Lower leg skin (tissue), 4 donors: ENCODE data around the gene NTRK2. TPM values are rescaled to one million over a fixed set of nuclear protein-coding genes. Genes with fewer than 3 reads are reported as not detected.

Experiments used
- DNase-seq, 2 donors: peaks; one replicate each; pipeline ENCODE4 v3.0.0-alpha.2; 2019; ENCODE audit warnings: low spot score in 2 of 2
- H3K4me3 ChIP-seq: fragments of 200-600 bp; sonication (generic); 2 replicates; pipeline ENCODE4 v1.5.1; 2017; ENCODE audit warnings: mild to moderate bottlenecking, low read depth; ENCODE audit not compliant: poor library complexity, severe bottlenecking
- POLR2A ChIP-seq, 2 donors: fragments of 450-650 bp; IDR thresholded peaks; one replicate each; pipeline ENCODE4 v1.6.1; 2016 to 2017; ENCODE audit warnings: antibody characterized with exemption in 2 of 2, mild to moderate bottlenecking in 1 of 2, moderate library complexity in 1 of 2
- WGBS, 2 donors: methylation state at CpG; one replicate each; pipeline ENCODE4 v1.1.5; 2018; 5-methylcytosine and 5-hydroxymethylcytosine counted together
- intact Hi-C: fragments of 100-400 bp; cut with DNase I; formaldehyde crosslinking; loops from one replicate; pipeline ENCODE4 v1.15.0; 2023; ENCODE audit warnings: low total_unique reads
- total RNA-seq, 4 donors: library from RNA; depleted of rRNA; stranded (reverse); fragments of >200 nt; gene quantifications; one replicate each; pipeline ENCODE4 v1.1.0, GENCODE V29; 2016
- TF ChIP-seq, protein P1 (sequence below), 3 donors: fragments of 450-650 bp; IDR thresholded peaks; one replicate each; pipeline ENCODE4 v1.5.1; 2016; ENCODE audit warnings: antibody characterized with exemption in 3 of 3, mild to moderate bottlenecking in 3 of 3, moderate library complexity in 2 of 3

The NTRK2 gene
- total RNA-seq, 4 donors from 2014 or later = 6.2 to 16.3 (median 10.3) TPM

DNA sequence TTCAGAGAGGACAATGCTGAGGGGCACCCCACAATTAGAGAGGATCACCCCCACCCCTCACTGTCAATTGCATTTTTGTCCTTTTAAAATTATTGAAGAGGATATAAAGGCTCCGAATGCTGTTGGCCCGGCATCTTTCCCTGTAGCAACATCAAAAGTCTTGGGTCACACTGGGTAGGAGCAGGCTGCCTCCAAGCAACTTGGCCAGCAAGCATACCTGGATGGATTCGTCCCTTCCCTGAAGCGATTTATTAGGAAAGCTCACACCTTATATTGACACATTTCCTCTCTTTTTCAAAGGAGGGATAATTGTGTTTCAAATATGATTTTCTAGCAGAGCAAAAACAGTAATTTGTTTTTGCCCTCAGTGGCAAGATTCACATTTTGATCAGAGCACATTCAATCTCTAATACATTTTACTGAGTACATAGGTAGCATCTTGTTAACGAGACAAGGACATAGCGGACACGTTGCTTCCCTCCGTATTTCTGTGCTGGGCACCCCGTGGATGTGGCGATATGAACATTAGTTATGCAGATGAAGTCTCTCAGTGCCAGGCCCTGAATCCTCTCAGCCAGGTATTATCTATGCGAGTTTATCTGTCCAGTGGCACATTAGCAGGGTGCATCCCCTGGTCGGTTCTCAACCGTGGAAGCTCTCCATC, 321.5 kb downstream of the NTRK2 start:
- DNase-seq = no peak
- no peak overlapping the region for H3K4me3 ChIP-seq
- no peak for TF ChIP-seq POLR2A (IDR thresholded peaks at IDR 0.05)
- 76 to 85% methylated on average over 13 of the region's 13 CpGs for WGBS, 2 donors
- intact Hi-C loops = no loop called here

DNA sequence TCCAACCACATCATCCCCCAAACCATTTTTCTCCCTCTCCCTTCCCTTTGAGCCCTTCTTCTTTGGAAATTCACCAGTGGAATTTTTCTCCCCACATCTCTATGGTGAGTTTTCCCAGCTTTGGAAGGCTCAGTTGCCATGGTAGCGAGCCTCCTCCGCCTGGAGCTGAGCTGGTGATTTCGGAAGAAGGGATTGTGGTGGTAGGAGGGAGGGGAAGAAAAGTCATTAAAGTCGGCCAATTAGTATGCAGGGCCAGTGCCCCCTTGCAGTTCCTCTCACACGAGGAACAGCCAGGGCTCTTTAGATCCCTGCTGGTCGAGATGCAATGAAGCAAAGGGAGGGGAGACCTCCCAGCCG, 322.0 kb downstream of the NTRK2 start:
- no peak for TF ChIP-seq POLR2A (IDR thresholded peaks at IDR 0.05)
- TF ChIP-seq, protein P1, sequence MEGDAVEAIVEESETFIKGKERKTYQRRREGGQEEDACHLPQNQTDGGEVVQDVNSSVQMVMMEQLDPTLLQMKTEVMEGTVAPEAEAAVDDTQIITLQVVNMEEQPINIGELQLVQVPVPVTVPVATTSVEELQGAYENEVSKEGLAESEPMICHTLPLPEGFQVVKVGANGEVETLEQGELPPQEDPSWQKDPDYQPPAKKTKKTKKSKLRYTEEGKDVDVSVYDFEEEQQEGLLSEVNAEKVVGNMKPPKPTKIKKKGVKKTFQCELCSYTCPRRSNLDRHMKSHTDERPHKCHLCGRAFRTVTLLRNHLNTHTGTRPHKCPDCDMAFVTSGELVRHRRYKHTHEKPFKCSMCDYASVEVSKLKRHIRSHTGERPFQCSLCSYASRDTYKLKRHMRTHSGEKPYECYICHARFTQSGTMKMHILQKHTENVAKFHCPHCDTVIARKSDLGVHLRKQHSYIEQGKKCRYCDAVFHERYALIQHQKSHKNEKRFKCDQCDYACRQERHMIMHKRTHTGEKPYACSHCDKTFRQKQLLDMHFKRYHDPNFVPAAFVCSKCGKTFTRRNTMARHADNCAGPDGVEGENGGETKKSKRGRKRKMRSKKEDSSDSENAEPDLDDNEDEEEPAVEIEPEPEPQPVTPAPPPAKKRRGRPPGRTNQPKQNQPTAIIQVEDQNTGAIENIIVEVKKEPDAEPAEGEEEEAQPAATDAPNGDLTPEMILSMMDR (IDR thresholded peaks at IDR 0.05) = no peak
- intact Hi-C loops = no loop called here
- DNase-seq = no peak
- H3K4me3 ChIP-seq = no peak overlapping the region
- 83 to 86% methylated on average over 7 of the region's 7 CpGs for WGBS, 2 donors

DNA sequence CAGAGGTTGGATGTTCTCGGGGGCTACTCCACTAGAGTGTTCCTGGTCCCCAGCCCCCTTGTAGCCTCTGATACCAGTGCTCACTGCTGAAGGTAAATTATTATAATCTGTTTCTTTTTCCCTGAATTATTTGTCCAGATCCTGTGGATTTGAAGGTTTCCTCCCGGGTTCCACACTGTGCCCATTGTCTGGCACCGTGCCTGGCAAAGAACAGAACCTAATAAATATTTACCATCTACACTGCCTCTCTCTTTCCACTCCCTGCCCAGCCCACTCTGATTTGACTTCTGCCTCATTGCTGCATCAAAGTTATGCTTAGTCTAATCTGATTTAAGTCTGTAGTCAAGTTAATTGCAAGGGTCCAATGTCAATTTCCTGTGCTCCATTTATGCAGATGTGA, 322.9 kb downstream of the NTRK2 start:
- no peak for TF ChIP-seq POLR2A (IDR thresholded peaks at IDR 0.05)
- TF ChIP-seq, protein P1 (IDR thresholded peaks at IDR 0.05) = no peak
- WGBS, 2 donors = 83 to 88% methylated on average over 3 of the region's 3 CpGs
- no peak for DNase-seq
- no peak overlapping the region for H3K4me3 ChIP-seq
- intact Hi-C loops = no loop called here

DNA sequence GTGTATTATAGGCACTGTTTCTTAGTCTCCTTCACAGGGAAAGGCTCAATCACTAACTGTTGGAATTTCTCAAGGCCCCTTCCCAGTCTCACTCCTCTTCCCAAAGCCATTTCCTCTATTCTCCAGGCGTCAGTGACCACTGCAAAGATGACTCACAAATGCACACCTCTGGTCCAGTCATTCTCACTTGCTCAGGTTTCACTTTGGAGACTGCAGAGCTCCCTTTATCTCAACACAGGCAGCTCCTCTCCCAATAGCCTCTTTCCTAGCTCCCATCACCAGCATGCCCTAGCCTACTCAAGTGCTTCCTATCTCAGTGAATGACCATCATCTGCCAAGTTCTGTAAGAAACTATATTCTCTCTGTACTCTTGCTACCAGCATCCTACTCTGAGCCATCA, 323.6 kb downstream of the NTRK2 start:
- TF ChIP-seq, protein P1 (IDR thresholded peaks at IDR 0.05) = no peak
- no peak for TF ChIP-seq POLR2A (IDR thresholded peaks at IDR 0.05)
- no peak overlapping the region for H3K4me3 ChIP-seq
- WGBS, 2 donors = 85 to 87% methylated on average over 1 of the region's 1 CpG
- intact Hi-C loops = no loop called here
- DNase-seq = no peak

DNA sequence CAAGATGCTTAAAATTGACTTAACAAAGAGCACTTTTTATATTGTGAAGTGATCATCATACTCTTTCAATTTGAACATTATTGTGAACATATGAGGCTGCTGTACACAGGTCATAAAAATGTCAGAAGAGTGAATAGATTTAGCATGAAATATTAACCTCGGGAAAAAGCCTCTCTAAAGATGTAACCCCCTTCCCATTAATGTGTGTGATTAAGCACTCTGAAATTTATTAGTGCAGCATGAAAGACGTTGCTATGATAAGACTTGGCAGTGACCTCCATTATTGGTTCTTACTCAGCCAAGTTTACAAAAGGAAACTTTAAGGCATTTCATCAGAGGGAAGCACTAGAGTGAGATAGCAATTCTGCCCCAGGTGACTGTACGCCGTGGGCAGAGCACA, 326.5 kb downstream of the NTRK2 start:
- TF ChIP-seq POLR2A (IDR thresholded peaks at IDR 0.05) = no peak
- TF ChIP-seq, protein P1 (IDR thresholded peaks at IDR 0.05) = no peak
- DNase-seq = no peak
- H3K4me3 ChIP-seq = no peak overlapping the region
- 24 to 30% methylated on average over 4 of the region's 4 CpGs for WGBS, 2 donors
- intact Hi-C loops = no loop called here

DNA sequence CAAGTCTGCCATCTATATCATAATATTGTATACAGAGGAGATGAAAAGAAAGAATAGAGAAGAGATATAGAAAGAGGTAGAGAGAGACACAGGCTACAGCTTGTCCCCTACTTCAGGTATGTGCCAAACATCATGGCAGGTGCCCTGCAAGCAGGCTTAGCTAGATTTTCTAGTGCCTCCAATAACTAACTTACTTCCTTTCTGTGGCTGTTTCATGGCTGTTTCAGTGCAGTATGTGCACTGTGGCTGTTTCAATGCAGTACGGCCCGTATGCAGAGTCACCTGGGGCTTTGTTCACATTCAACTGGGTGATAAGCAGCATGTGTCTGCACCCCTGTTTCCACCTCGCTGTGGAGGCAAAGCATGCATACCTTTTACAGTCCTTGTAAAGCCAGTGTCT, 327.2 kb downstream of the NTRK2 start:
- no peak for DNase-seq
- no peak overlapping the region for H3K4me3 ChIP-seq
- no peak for TF ChIP-seq POLR2A (IDR thresholded peaks at IDR 0.05)
- TF ChIP-seq, protein P1 (IDR thresholded peaks at IDR 0.05) = no peak
- WGBS, 2 donors = 77 to 90% methylated on average over 3 of the region's 3 CpGs
- intact Hi-C loops = no loop called here
